ENCODE measurements around the gene ZNF398. TPM values are rescaled to one million over a fixed set of nuclear protein-coding genes. Genes with fewer than 3 reads are reported as not detected.

The ZNF398 gene
- total and polyA plus RNA-seq, 2 of the 13 experiments (the other 11 are each of a cell fraction or from before 2014, with no cell fraction given): 3.0 to 8.9 TPM

DNA sequence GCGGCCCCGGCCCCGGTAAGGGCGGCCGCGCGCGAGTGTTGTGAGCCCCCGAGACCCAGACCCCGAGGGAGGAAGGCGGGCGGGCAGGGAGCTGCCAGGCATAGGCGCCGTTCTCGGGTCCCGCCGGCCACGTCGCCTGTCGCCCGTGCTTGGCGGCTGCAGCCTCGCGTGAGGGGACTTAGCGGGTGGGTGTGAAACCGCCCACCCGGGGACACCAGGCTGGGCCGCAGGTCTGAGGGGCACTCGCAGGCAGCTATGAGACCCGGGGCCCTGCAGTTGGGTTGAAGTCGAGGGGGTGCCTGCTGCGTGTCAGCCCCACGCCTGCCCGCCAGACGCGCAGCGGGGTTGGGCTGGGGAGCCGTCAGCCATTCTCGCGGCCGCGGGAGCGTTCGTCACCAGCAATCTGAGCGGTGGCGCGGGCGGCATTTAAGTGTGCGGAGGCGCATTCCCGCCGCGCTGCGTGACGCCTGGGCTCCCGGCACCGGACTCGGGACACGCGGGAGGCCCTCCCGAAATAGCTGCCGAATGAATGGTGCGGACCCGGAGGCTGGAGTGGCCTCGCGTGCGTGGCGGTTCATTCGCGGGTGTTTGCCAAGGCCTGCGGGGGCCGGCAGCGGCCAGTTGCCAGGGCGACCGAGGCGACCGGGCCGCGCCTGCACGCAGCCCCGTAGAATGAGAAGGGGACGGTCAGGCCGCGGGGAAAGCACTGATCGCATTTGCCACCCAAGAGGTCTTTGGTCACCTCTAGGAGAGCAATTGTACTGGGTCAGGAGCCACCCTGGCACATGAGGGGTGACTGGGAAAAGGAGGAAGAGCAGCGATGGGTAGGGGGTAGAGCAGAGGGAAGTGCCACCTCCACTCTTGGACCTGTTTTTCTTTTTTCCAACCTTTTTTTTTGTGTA lies 750 bp downstream of the ZNF398 start (continued):
- peak; percentile 85 for TF ChIP-seq ARID4A (CRISPR knock-in tag; IDR thresholded peaks at IDR 0.05; ENCODE audit: borderline replicate concordance)
- TF ChIP-seq ZNF414 (CRISPR knock-in tag; IDR thresholded peaks at IDR 0.05): no peak
- TF ChIP-seq CSRNP1 (CRISPR knock-in tag; IDR thresholded peaks at IDR 0.05): peak; percentile 24; the same call in 1 of the 2 replicates
- 0 out of 2 replicates have a peak, but pooled peaks have one; percentile 27 for TF ChIP-seq DR1 (CRISPR knock-in tag; IDR thresholded peaks at IDR 0.05)
- TF ChIP-seq ZNF34 (CRISPR knock-in tag; IDR thresholded peaks at IDR 0.05; ENCODE audit: borderline replicate concordance): no peak
- TF ChIP-seq ZNF589 (CRISPR knock-in tag; conservative IDR thresholded peaks at IDR 0.05): no peak
- TF ChIP-seq, protein P1, sequence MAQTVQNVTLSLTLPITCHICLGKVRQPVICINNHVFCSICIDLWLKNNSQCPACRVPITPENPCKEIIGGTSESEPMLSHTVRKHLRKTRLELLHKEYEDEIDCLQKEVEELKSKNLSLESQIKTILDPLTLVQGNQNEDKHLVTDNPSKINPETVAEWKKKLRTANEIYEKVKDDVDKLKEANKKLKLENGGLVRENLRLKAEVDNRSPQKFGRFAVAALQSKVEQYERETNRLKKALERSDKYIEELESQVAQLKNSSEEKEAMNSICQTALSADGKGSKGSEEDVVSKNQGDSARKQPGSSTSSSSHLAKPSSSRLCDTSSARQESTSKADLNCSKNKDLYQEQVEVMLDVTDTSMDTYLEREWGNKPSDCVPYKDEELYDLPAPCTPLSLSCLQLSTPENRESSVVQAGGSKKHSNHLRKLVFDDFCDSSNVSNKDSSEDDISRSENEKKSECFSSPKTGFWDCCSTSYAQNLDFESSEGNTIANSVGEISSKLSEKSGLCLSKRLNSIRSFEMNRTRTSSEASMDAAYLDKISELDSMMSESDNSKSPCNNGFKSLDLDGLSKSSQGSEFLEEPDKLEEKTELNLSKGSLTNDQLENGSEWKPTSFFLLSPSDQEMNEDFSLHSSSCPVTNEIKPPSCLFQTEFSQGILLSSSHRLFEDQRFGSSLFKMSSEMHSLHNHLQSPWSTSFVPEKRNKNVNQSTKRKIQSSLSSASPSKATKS (CRISPR knock-in tag; IDR thresholded peaks at IDR 0.05): no peak; the same call in 1 of the 2 replicates
- TF ChIP-seq, protein P2, sequence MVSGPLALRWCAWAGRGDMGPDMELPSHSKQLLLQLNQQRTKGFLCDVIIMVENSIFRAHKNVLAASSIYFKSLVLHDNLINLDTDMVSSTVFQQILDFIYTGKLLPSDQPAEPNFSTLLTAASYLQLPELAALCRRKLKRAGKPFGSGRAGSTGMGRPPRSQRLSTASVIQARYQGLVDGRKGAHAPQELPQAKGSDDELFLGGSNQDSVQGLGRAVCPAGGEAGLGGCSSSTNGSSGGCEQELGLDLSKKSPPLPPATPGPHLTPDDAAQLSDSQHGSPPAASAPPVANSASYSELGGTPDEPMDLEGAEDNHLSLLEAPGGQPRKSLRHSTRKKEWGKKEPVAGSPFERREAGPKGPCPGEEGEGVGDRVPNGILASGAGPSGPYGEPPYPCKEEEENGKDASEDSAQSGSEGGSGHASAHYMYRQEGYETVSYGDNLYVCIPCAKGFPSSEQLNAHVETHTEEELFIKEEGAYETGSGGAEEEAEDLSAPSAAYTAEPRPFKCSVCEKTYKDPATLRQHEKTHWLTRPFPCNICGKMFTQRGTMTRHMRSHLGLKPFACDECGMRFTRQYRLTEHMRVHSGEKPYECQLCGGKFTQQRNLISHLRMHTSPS (CRISPR knock-in tag; IDR thresholded peaks at IDR 0.05; ENCODE audit: low read depth): peak; percentile 8; the same call in 1 of the 2 replicates
- TF ChIP-seq KMT2B (CRISPR knock-in tag; IDR thresholded peaks at IDR 0.05): no peak; the same call in 1 of the 2 replicates
- peak; percentile 26; the same call in 1 of the 2 replicates for TF ChIP-seq SPEN (CRISPR knock-in tag; IDR thresholded peaks at IDR 0.05; ENCODE audit: low read depth)
- no peak for TF ChIP-seq ZNF720 (CRISPR knock-in tag; IDR thresholded peaks at IDR 0.05)
- no peak for TF ChIP-seq WIZ (CRISPR knock-in tag; IDR thresholded peaks at IDR 0.05)
- TF ChIP-seq ELF1 (CRISPR knock-in tag; IDR thresholded peaks at IDR 0.05): no peak
- TF ChIP-seq, protein P3, sequence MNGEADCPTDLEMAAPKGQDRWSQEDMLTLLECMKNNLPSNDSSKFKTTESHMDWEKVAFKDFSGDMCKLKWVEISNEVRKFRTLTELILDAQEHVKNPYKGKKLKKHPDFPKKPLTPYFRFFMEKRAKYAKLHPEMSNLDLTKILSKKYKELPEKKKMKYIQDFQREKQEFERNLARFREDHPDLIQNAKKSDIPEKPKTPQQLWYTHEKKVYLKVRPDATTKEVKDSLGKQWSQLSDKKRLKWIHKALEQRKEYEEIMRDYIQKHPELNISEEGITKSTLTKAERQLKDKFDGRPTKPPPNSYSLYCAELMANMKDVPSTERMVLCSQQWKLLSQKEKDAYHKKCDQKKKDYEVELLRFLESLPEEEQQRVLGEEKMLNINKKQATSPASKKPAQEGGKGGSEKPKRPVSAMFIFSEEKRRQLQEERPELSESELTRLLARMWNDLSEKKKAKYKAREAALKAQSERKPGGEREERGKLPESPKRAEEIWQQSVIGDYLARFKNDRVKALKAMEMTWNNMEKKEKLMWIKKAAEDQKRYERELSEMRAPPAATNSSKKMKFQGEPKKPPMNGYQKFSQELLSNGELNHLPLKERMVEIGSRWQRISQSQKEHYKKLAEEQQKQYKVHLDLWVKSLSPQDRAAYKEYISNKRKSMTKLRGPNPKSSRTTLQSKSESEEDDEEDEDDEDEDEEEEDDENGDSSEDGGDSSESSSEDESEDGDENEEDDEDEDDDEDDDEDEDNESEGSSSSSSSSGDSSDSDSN (CRISPR knock-in tag; IDR thresholded peaks at IDR 0.05): peak; percentile 76
